ENCODE measurements around the gene AOC2. TPM values are rescaled to one million over a fixed set of nuclear protein-coding genes. Genes with fewer than 3 reads are reported as not detected.
"Not testable (repeated sequence)": the region's sequence is repeated elsewhere in the genome, so short reads cannot be mapped to it uniquely, and the experiment has no call there.

AOC2 gene
- total RNA-seq, 1 experiment from 2014 or later: 3.7 TPM

DNA sequence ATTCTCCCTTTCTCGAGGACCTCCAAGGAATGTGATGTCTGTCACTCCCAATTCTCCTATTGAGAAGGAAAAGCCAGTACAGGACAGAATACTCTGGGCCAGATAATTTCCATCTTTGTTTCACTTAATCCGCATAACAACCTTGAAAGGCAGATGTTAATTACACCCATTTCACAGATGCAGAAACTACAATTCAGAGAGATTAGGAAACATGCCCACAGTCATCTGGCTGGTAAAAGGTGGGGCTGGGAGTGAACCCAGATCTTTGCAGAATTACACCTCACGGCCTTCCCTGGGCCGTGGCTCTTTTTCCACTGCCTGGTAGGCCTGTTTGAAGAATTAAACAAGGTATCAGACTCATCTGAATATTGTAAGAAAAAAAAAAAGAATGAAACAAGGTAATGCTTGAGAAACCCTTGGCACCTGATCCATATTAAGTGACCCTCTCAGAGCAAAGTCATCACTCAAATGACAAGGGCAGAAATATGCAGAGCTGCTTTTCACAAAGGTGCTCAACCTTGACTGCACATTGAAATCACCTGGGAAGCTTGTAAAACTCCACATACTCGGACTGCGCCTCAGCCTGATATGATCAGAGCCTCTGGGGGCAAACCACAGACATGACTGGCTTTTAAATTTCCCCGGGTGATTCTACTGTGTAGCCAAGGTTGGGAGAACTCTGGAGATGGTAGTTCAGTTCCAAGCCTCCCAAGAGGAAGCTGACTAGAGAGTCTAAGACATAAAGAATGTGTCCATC, 39.6 kb downstream of the AOC2 start:
- no peaks in the 10 kb centered on the region for H3K4me1 ChIP-seq (replicated peaks; ENCODE audit: insufficient read depth)
- no peaks in the 10 kb centered on the region for H3K9me2 ChIP-seq (ENCODE audit: insufficient read depth)
- no peak overlapping the region for H2AFZ ChIP-seq
- H3K79me2 ChIP-seq (ENCODE audit: low read depth): no peaks in the 10 kb centered on the region
- peak; percentile 7 to 86 for DNase-seq
- no peak for TF ChIP-seq EZH2 (IDR thresholded peaks at IDR 0.05; ENCODE audit: low read depth)
- no peak for TF ChIP-seq CTCF (conservative IDR thresholded peaks at IDR 0.05)
- H3K27ac ChIP-seq: no peak overlapping the region
- ChIA-PET CTCF (interaction anchor here (0.7 kb wide), 1 partner anchor 521 kb away, joined by 3 read pairs; no protein-coding TSS in a partner anchor), POLR2A (ENCODE audit: unreplicated experiment) (no interaction called here)
- H3F3A ChIP-seq (ENCODE audit: insufficient read depth, low read depth): peaks cover 4% of the 10 kb centered on the region; the same call in 1 of the 2 replicates
- intact Hi-C loops (cut with micrococcal nuclease; ENCODE audit: unreplicated experiment): no loop called here
- no peaks in the 10 kb centered on the region for H4K20me1 ChIP-seq (ENCODE audit: insufficient read depth)
- no peak overlapping the region for H3K4me3 ChIP-seq
- H3K36me3 ChIP-seq (ENCODE audit: low read depth): no peaks in the 10 kb centered on the region
- BruUV-seq (replicated peaks): no TSS peak
- H3K9me3 ChIP-seq (ENCODE audit: insufficient read depth, low read depth): no peaks in the 10 kb centered on the region
- H3K4me2 ChIP-seq: no peak overlapping the region
- peaks cover 12% of the 10 kb centered on the region for H3K27me3 ChIP-seq (ENCODE audit: insufficient read depth, low read depth)

DNA sequence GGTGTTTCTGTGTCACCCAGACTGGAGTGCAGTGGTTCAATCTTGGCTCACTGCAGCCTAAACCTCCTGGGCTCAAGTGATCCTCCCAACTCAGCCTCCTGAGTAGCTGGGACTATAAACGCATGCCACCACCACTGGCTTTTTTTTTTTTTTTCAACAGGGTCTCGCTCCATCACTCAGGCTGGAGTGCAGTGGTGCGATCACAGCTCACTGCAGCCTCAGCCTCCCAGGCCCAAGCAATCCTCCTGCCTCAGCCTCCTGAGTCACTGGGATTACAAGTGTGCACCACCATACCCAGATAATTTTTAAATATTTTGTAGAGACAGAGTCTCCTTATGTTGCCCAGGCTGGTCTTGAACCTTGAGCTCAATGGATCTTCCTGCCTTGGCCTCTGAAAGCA, 41.4 kb downstream of the AOC2 start:
- H4K20me1 ChIP-seq (ENCODE audit: insufficient read depth); H3K27me3 ChIP-seq (ENCODE audit: insufficient read depth, low read depth); H3K9me3 ChIP-seq (ENCODE audit: insufficient read depth, low read depth); H3K79me2 ChIP-seq (ENCODE audit: low read depth); H3K36me3 ChIP-seq (ENCODE audit: low read depth); H3K4me3 ChIP-seq; intact Hi-C loops (cut with micrococcal nuclease; ENCODE audit: unreplicated experiment); BruUV-seq (replicated peaks); H3K4me1 ChIP-seq (replicated peaks; ENCODE audit: insufficient read depth); H3F3A ChIP-seq (ENCODE audit: insufficient read depth, low read depth); POLR2A ChIA-PET (ENCODE audit: unreplicated experiment); H2AFZ ChIP-seq; CTCF ChIA-PET; H3K4me2 ChIP-seq; H3K27ac ChIP-seq; H3K9me2 ChIP-seq (ENCODE audit: insufficient read depth); DNase-seq: not testable (repeated sequence)

DNA sequence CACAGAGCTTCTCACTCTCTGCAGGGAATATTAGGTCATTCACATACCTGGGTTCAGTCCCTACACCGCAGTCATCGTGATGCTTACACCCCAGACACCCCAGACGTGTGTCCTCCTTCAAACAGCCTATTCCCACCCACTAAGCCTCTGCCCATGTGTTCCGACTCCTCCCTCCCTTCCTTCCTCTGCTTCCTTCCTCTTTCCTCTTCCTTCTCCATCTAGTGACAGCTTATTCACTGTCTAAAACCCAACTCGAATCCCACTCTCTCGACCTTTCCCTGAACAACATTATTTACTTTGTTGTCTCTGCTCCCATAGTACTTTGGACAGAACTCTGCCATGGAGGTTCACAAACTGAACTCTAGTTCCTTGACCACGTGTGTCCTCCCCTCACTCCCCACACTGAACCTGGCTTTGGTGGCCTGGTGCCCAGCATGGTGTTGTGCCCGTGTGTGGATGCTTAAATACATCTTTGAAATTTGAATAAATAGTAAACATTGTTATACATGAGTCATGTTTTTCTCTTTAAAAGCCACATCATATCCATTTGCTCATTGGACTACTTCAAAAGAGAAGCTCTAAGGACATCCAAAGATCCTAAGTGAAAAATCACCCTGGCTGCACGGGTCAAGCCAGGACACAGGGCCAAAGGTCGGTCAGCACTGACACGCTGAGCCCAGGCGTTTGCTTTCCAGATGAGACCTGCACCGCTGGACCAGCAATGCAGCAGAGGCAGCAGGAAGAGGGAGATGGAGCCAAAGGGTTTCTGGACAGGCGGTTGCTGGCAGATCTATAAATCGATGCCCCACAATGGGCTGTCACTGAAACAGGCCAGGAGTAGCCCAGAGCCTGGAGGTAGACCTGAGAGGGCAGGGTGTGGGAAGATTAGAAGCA, 42.1 kb downstream of the AOC2 start:
- Histone ChIP-seq H3K27ac (no peak overlapping the region), H2AFZ (no peak overlapping the region), H3K4me2 (no peak overlapping the region), H3K9me2 (ENCODE audit: insufficient read depth) (no peaks in the 10 kb centered on the region), H3K4me1 (replicated peaks; ENCODE audit: insufficient read depth) (no peaks in the 10 kb centered on the region), H3K4me3 (no peak overlapping the region), H4K20me1 (ENCODE audit: insufficient read depth) (no peaks in the 10 kb centered on the region), H3K36me3 (ENCODE audit: low read depth) (no peaks in the 10 kb centered on the region), H3K27me3 (ENCODE audit: insufficient read depth, low read depth) (no peaks in the 10 kb centered on the region), H3K9me3 (ENCODE audit: insufficient read depth, low read depth) (no peaks in the 10 kb centered on the region), H3F3A (ENCODE audit: insufficient read depth, low read depth) (peaks cover 4% of the 10 kb centered on the region; the same call in 1 of the 2 replicates), H3K79me2 (ENCODE audit: low read depth) (no peaks in the 10 kb centered on the region)
- intact Hi-C loops (cut with micrococcal nuclease; ENCODE audit: unreplicated experiment): no loop called here
- TF ChIP-seq EZH2 (IDR thresholded peaks at IDR 0.05; ENCODE audit: low read depth) (no peak), CTCF (conservative IDR thresholded peaks at IDR 0.05) (no peak)
- BruUV-seq (replicated peaks): no TSS peak
- no peak for DNase-seq
- POLR2A ChIA-PET (ENCODE audit: unreplicated experiment): no interaction called here
- CTCF ChIA-PET: no interaction called here
